ENCODE results near the gene CNTNAP2.

- TF ChIP-seq CTCF (IDR thresholded peaks at IDR 0.05) (no peak), POLR2AphosphoS5 (IDR thresholded peaks at IDR 0.05; ENCODE audit: low read depth, low read length) (no peak)
These were observed 1362.2 kb downstream of the CNTNAP2 start for GRCh38 chr7:147478796-147479195.
